Measurements from ENCODE around the gene ACBD4.

ACBD4 gene

GRCh38 chr17:45132572-45133463, 2.7 kb upstream of the ACBD4 start (continued):
- TF ChIP-seq ZBTB20 (tag by site-specific recombination; IDR thresholded peaks at IDR 0.05) (peak; percentile 92), TCF7L2 (IDR thresholded peaks at IDR 0.05; ENCODE audit: borderline replicate concordance, low read depth, low read length) (no peak; the same call in 1 of the 2 replicates), ZNF223 (tag by site-specific recombination; IDR thresholded peaks at IDR 0.05) (no peak; the same call in 1 of the 2 replicates), SP3 (tag by site-specific recombination; IDR thresholded peaks at IDR 0.05) (peak; percentile 80), ZNF133 (tag by site-specific recombination; IDR thresholded peaks at IDR 0.05) (no peak), ZNF121 (tag by site-specific recombination; IDR thresholded peaks at IDR 0.05) (no peak; the same call in 1 of the 2 replicates), REPIN1 (tag by site-specific recombination; IDR thresholded peaks at IDR 0.05; ENCODE audit: low read depth) (no peak), ZNF747 (tag by site-specific recombination; IDR thresholded peaks at IDR 0.05) (no peak), ZSCAN30 (tag by site-specific recombination; IDR thresholded peaks at IDR 0.05) (peak; percentile 28; the same call in 1 of the 2 replicates), ZBTB1 (tag by site-specific recombination; IDR thresholded peaks at IDR 0.05) (0 out of 2 replicates have a peak, but pooled peaks have one; percentile 14), ZNF510 (tag by site-specific recombination; IDR thresholded peaks at IDR 0.05; ENCODE audit: insufficient replicate concordance) (no peak), ZNF391 (tag by site-specific recombination; IDR thresholded peaks at IDR 0.05; ENCODE audit: borderline replicate concordance, low read depth) (peak; percentile 56; the same call in 1 of the 2 replicates), ZNF501 (tag by site-specific recombination; IDR thresholded peaks at IDR 0.05) (peak; percentile 91), ZNF266 (tag by site-specific recombination; IDR thresholded peaks at IDR 0.05; ENCODE audit: low read depth) (no peak), PRDM10 (tag by site-specific recombination; IDR thresholded peaks at IDR 0.05) (peak; percentile 81), ZNF184 (tag by site-specific recombination; IDR thresholded peaks at IDR 0.05) (no peak), ZNF132 (tag by site-specific recombination; IDR thresholded peaks at IDR 0.05; ENCODE audit: borderline replicate concordance) (no peak), ZNF148 (tag by site-specific recombination; IDR thresholded peaks at IDR 0.05; ENCODE audit: borderline replicate concordance) (no peak), ZSCAN23 (tag by site-specific recombination; IDR thresholded peaks at IDR 0.05) (no peak), ZNF549 (tag by site-specific recombination; IDR thresholded peaks at IDR 0.05) (no peak), ZNF530 (tag by site-specific recombination; IDR thresholded peaks at IDR 0.05; ENCODE audit: low read depth) (no peak), PRDM4 (tag by site-specific recombination; IDR thresholded peaks at IDR 0.05) (peak; percentile 41; the same call in 1 of the 2 replicates), MEIS1 (CRISPR knock-in tag; IDR thresholded peaks at IDR 0.05; ENCODE audit: borderline replicate concordance) (no peak), ZBTB17 (tag by site-specific recombination; IDR thresholded peaks at IDR 0.05) (peak; percentile 97), ZNF837 (tag by site-specific recombination; IDR thresholded peaks at IDR 0.05) (no peak), ZNF292 (tag by site-specific recombination; IDR thresholded peaks at IDR 0.05; ENCODE audit: borderline replicate concordance, low read depth) (no peak), GLI2 (tag by site-specific recombination; IDR thresholded peaks at IDR 0.05; ENCODE audit: borderline replicate concordance, low read depth) (no peak)
- TF ChIP-seq, protein P1, sequence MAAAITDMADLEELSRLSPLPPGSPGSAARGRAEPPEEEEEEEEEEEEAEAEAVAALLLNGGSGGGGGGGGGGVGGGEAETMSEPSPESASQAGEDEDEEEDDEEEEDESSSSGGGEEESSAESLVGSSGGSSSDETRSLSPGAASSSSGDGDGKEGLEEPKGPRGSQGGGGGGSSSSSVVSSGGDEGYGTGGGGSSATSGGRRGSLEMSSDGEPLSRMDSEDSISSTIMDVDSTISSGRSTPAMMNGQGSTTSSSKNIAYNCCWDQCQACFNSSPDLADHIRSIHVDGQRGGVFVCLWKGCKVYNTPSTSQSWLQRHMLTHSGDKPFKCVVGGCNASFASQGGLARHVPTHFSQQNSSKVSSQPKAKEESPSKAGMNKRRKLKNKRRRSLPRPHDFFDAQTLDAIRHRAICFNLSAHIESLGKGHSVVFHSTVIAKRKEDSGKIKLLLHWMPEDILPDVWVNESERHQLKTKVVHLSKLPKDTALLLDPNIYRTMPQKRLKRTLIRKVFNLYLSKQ (tag by site-specific recombination; IDR thresholded peaks at IDR 0.05; ENCODE audit: borderline replicate concordance) = no peak

All from HEK293 (cell line).